VCaP (cell line): ENCODE data around the gene PCSK6.

Experiments
- H3K27ac ChIP-seq: fragments of 450-650 bp; 2 replicates; pipeline ENCODE4 v1.5.1; 2017
- CTCF ChIP-seq: fragments of 450-650 bp; conservative IDR thresholded peaks from 2 replicates; pipeline ENCODE4 v1.5.1; 2017; ENCODE audit warnings: mild to moderate bottlenecking, moderate library complexity

PCSK6 gene

GRCh38 chr15:101445562-101446517 lies 43.7 kb downstream of the PCSK6 start:
- H3K27ac ChIP-seq = no peak overlapping the region
- no peak for TF ChIP-seq CTCF

- TF ChIP-seq CTCF = no peak
- no peak overlapping the region for H3K27ac ChIP-seq
Measured at GRCh38 chr15:101444807-101445508, 44.5 kb downstream of the PCSK6 start.

DNA sequence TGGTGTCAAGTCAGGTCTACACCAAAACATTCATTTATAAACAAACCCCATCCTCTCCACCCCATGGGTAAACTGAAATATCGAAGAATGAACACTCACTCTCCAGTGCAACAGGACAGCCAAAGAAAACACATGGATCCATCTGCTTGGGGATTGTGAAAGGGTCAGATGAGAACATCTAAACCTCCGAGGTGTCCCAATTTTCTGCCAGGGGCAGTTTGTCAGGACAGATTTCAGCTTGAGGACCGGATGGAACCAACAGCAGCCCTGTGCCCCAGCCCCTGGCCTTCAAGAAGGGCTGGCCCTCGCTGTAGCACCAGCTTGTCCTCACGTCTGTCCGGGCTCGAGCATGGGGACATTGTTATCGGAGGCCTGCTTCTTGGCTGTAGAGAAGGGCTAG lies 45.5 kb downstream of the PCSK6 start:
- TF ChIP-seq CTCF = no peak
- no peak overlapping the region for H3K27ac ChIP-seq

GRCh38 chr15:101442272-101442671 lies 47.2 kb downstream of the PCSK6 start:
- H3K27ac ChIP-seq = peak overlapping the region; percentile 92
- TF ChIP-seq CTCF = no peak

GRCh38 chr15:101441696-101442095 lies 47.8 kb downstream of the PCSK6 start:
- peak overlapping the region; percentile 92 for H3K27ac ChIP-seq
- no peak for TF ChIP-seq CTCF

DNA sequence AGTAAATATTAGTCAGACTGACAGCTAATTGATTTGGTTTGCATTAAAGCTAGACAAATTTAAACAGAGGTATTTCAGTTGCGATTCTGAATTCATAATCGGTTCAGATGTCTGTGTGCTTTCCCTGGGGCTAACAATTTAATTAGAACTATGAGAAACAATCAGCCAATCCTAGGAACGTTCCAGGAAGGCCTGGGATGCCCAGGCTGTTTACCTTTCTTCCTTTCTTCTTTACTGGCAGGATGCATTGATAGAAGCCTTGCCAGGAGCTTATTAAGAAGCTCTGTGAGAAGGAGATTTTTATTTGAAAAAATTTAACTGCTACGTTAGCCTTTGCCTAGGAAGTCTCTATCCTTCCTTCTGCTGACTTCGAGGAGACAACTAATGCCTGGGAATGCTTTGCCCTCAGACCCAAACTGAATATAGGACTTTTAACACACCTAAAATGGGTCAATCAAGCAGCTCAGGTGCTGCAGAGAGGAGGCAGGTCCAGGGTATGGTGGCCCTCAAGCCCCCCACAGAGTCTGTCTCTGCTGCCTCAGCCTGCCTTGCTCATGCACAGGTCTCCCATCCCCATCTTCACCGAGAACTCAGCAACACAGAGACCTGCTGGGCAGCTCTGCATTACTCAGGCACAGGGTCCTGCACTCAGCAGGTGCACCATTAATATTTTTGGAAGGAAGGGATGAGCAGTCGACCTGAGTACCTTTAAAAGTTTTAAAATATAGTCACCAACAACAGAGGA lies 48.5 kb downstream of the PCSK6 start:
- TF ChIP-seq CTCF = no peak
- peak overlapping the region; percentile 92 for H3K27ac ChIP-seq

DNA sequence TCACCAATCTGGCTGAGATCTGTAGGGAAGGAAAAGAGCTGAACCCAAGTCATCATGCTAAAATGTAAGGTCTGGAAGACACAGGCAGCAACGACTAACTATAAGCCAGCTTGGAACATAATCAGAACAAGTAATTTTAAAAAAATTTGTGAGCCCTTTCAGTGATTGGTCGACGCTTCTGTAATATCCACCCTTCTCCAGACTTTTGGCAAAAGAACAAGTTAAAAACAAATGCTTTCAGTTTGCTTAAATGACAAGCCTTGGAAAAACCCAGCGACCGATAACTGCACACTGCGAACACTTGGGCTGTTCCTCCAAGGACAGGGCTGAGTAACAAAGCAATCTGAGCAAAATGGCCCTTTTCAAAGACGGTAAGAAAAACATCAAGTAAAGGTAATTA lies 49.6 kb downstream of the PCSK6 start:
- no peak for TF ChIP-seq CTCF
- peak overlapping the region; percentile 92 for H3K27ac ChIP-seq
